G401 (cell line): ENCODE results near the gene ZBED5. TPM values are rescaled to one million over a fixed set of nuclear protein-coding genes. Genes with fewer than 3 reads are reported as not detected.
"Not testable (repeated sequence)": the region's sequence is repeated elsewhere in the genome, so short reads cannot be mapped to it uniquely, and the experiment has no call there.

Experiments
- DNase-seq: peaks from one replicate; pipeline ENCODE4 v3.0.0-alpha.2; 2015; ENCODE audit warnings: low spot score
- in situ Hi-C: cut with HindIII; loops from 2 replicates; pipeline ENCODE4 v1.10.0; 2016; ENCODE audit warnings: low sequenced_read_pairs, mixed read lengths
- total RNA-seq: library from RNA; depleted of rRNA; stranded (reverse); fragments of >200 nt; shearing (Covaris generic); gene quantifications from 2 replicates; pipeline ENCODE4 v1.2.3, GENCODE V29; 2014

The ZBED5 gene
- total RNA-seq, 1 experiment from 2014 or later = 24.9 TPM

GRCh38 chr11:10846660-10847059, 11.2 kb downstream of the ZBED5 start:
- no peak for DNase-seq
- in situ Hi-C loops = no loop called here

- DNase-seq = no peak
- in situ Hi-C loops = no loop called here
Measured at GRCh38 chr11:10845589-10845988, 12.3 kb downstream of the ZBED5 start.

- DNase-seq = no peak
- in situ Hi-C loops = no loop called here
Measured at GRCh38 chr11:10844796-10845195, 13.1 kb downstream of the ZBED5 start.

- DNase-seq = no peak
- in situ Hi-C loops = no loop called here
Measured at GRCh38 chr11:10844356-10844755, 13.5 kb downstream of the ZBED5 start.

GRCh38 chr11:10838881-10839280, 19.0 kb downstream of the ZBED5 start:
- in situ Hi-C loops = no loop called here

GRCh38 chr11:10838083-10838482, 19.8 kb downstream of the ZBED5 start:
- in situ Hi-C loops = no loop called here
- no peak for DNase-seq

More at GRCh38 chr11:10838881-10839280, 19.0 kb downstream of the ZBED5 start:
- DNase-seq = no peak

GRCh38 chr11:10836884-10837283, 21.0 kb downstream of the ZBED5 start:
- in situ Hi-C loops, DNase-seq: not testable (repeated sequence)

GRCh38 chr11:10829139-10829538, 28.7 kb downstream of the ZBED5 start:
- in situ Hi-C loops = no loop called here

GRCh38 chr11:10828402-10828801, 29.5 kb downstream of the ZBED5 start:
- in situ Hi-C loops = no loop called here
- DNase-seq = no peak

More at GRCh38 chr11:10829139-10829538, 28.7 kb downstream of the ZBED5 start:
- no peak for DNase-seq

- DNase-seq = no peak
- in situ Hi-C loops = no loop called here
Measured at GRCh38 chr11:10824888-10825287, 33.0 kb downstream of the ZBED5 start.

- in situ Hi-C loops = no loop called here
- no peak for DNase-seq
Measured at GRCh38 chr11:10823152-10823579, 34.7 kb downstream of the ZBED5 start.

- in situ Hi-C loops, DNase-seq: not testable (repeated sequence)
Measured at GRCh38 chr11:10822491-10822890, 35.4 kb downstream of the ZBED5 start.

- in situ Hi-C loops = no loop called here
- DNase-seq = no peak
Measured at GRCh38 chr11:10818594-10818993, 39.3 kb downstream of the ZBED5 start.

- no peak for DNase-seq
- in situ Hi-C loops = no loop called here
Measured at GRCh38 chr11:10813945-10814344, 43.9 kb downstream of the ZBED5 start.

- DNase-seq = peak; percentile 68
- in situ Hi-C loops = no loop called here
Measured at GRCh38 chr11:10809373-10810160, 48.3 kb downstream of the ZBED5 start.

GRCh38 chr11:10808553-10809372, 49.1 kb downstream of the ZBED5 start, which contains the start of gene EIF4G2:
Gene EIF4G2 (minus strand): TSS chr11:10808926.
- DNase-seq = peak; percentile 99
- in situ Hi-C loops = no loop called here

GRCh38 chr11:10808235-10808552, 49.7 kb downstream of the ZBED5 start:
- DNase-seq = no peak
- in situ Hi-C loops = no loop called here

GRCh38 chr11:10807493-10808234, 50.2 kb downstream of the ZBED5 start:
- in situ Hi-C loops = no loop called here
- peak; percentile 58 for DNase-seq

GRCh38 chr11:10806206-10806605, 51.6 kb downstream of the ZBED5 start:
- in situ Hi-C loops = no loop called here
- DNase-seq = no peak

- in situ Hi-C loops = no loop called here
- DNase-seq = no peak
Measured at GRCh38 chr11:10805741-10806140, 52.1 kb downstream of the ZBED5 start.
